Keratinocyte (primary cell): ENCODE measurements around the gene ACBD3. TPM values are rescaled to one million over a fixed set of nuclear protein-coding genes. Genes with fewer than 3 reads are reported as not detected.

Experiments used
- DNase-seq: peaks from one replicate; pipeline ENCODE4 v3.0.0-alpha.2; 2011; ENCODE audit warnings: low read depth, missing footprints, low spot score
- FAIRE-seq: peaks from 2 replicates; lab custom pipeline; 2011; peaks lifted over from hg19 to GRCh38; lab: Jason Lieb, UNC
- H2AFZ ChIP-seq: 2 replicates; pipeline ENCODE4 v1.6.0; 2012; ENCODE audit warnings: low read length, control low read depth, inconsistent platforms; ENCODE audit not compliant: control insufficient read depth
- H3K27ac ChIP-seq: 2 replicates; pipeline ENCODE4 v1.5.1; 2011; ENCODE audit warnings: low read length; ENCODE audit not compliant: control insufficient read depth, insufficient read depth
- H3K27me3 ChIP-seq: 3 replicates; pipeline ENCODE4 v1.6.0; 2011; ENCODE audit warnings: low read length; ENCODE audit not compliant: control insufficient read depth, insufficient read depth; ENCODE audit errors: extremely low read depth
- H3K36me3 ChIP-seq, 2 experiments: 2 replicates in 1 of 2; 3 replicates in 1 of 2; pipeline ENCODE4 v1.5.1; 2011; ENCODE audit warnings: low read length in 2 of 2, mild to moderate bottlenecking in 1 of 2; ENCODE audit not compliant: control insufficient read depth in 2 of 2, insufficient read depth in 2 of 2; ENCODE audit errors: extremely low read depth in 1 of 2
- H3K4me1 ChIP-seq: 3 replicates; pipeline ENCODE4 v1.5.1; 2011; ENCODE audit warnings: low read length; ENCODE audit not compliant: control insufficient read depth, insufficient read depth; ENCODE audit errors: extremely low read depth
- H3K4me2 ChIP-seq: 3 replicates; pipeline ENCODE4 v1.6.0; 2011; ENCODE audit warnings: low read depth, low read length; ENCODE audit not compliant: control insufficient read depth, insufficient read depth; ENCODE audit errors: extremely low read depth
- H3K4me3 ChIP-seq, 3 experiments: fragments of 200-600 bp in 1 of 3; sonication (generic) in 1 of 3; 2 replicates in 2 of 3; 3 replicates in 1 of 3; pipeline ENCODE4 v1.5.1; 2011 to 2016; ENCODE audit warnings: low read length in 3 of 3, mild to moderate bottlenecking in 3 of 3, control low read depth in 2 of 3, inconsistent platforms in 1 of 3, low read depth in 1 of 3, mixed read lengths in 1 of 3, mixed run types in 1 of 3, moderate library complexity in 1 of 3; ENCODE audit not compliant: control insufficient read depth in 2 of 3, insufficient read depth in 2 of 3; ENCODE audit errors: extremely low read depth in 1 of 3
- H3K79me2 ChIP-seq: 2 replicates; pipeline ENCODE4 v1.6.0; 2012; ENCODE audit warnings: low read length; ENCODE audit not compliant: control insufficient read depth, insufficient read depth
- H3K9ac ChIP-seq: 3 replicates; pipeline ENCODE4 v1.6.0; 2011; ENCODE audit warnings: low read length; ENCODE audit not compliant: control insufficient read depth, insufficient read depth; ENCODE audit errors: extremely low read depth
- H3K9me1 ChIP-seq: 3 replicates; pipeline ENCODE4 v1.6.0; 2011; ENCODE audit warnings: low read length; ENCODE audit not compliant: control insufficient read depth, insufficient read depth; ENCODE audit errors: extremely low read depth
- H3K9me3 ChIP-seq: 2 replicates; pipeline ENCODE4 v1.5.1; 2012; ENCODE audit warnings: low read depth, low read length; ENCODE audit not compliant: control insufficient read depth
- H4K20me1 ChIP-seq: 3 replicates; pipeline ENCODE4 v1.6.0; 2011; ENCODE audit warnings: low read length; ENCODE audit not compliant: control insufficient read depth, insufficient read depth; ENCODE audit errors: extremely low read depth
- EZH2 ChIP-seq: IDR thresholded peaks from one replicate; pipeline ENCODE4 v1.6.1; 2012; ENCODE audit warnings: inconsistent platforms, mild to moderate bottlenecking, low read length, moderate library complexity
- dilution Hi-C: fragments of 300-500 bp; cut with MboI; formaldehyde crosslinking; loops from one replicate; pipeline ENCODE4 v1.7.0; 2020; ENCODE audit warnings: low sequenced_read_pairs; ENCODE audit not compliant: extremely low pct_ligation_motif_present
- polyA plus RNA-seq, 5 experiments: library from polyadenylated mRNA; depleted of rRNA in 3 of 5; stranded (reverse) in 3 of 5; stranded (forward) in 1 of 5; unstranded in 1 of 5; fragments of >200 nt; gene quantifications; 1 replicate in 1 of 5; 2 replicates in 3 of 5; 3 replicates in 1 of 5; pipeline versions ENCODE4 v1.2.1 to v1.2.3, GENCODE V29; 2011 to 2012; ENCODE audit warnings: missing spikeins in 2 of 5, low read depth in 1 of 5, low replicate concordance in 1 of 5
- TF ChIP-seq, protein P1 (sequence below), 3 experiments: IDR thresholded peaks in 1 of 3; conservative IDR thresholded peaks in 1 of 3; optimal IDR thresholded peaks in 1 of 3; 2 replicates in 2 of 3; 3 replicates in 1 of 3; pipeline versions ENCODE3 to v1.5.1; 2011; ENCODE audit warnings: low read length in 3 of 3, mild to moderate bottlenecking in 3 of 3, moderate library complexity in 2 of 3, control low read depth in 1 of 3, inconsistent platforms in 1 of 3; ENCODE audit not compliant: insufficient read depth in 2 of 3; ENCODE audit errors: extremely low read depth in 1 of 3

The ACBD3 gene
- polyA plus RNA-seq, 1 donor (not counting 4 experiments of a cell fraction or from before 2014, with no cell fraction given): 43.1 TPM

DNA sequence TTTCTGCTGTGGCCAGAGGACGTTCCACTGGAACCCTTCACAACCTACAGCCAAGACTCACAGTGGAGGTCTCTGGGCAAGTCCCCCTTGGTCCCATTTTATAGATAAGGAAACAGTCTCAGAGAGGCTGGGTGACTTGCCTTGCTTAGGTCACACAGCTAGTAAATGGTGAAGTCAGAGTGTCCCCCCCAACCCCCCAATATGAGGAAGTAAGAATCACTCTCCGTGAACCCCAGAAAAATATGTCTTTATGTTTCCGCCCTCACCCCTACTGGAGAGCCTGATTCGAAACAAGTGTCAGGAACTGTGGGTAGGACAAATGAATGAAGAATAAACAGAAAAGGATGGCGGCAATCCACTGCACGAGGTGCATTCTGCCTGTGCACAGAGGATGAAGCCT, 67.4 kb downstream of the ACBD3 start:
- DNase-seq (no peak), FAIRE-seq (no peak)
- peaks cover 19% of the 10 kb centered on the region for H3K4me1 ChIP-seq
- H3K27ac ChIP-seq: no peak overlapping the region
- H3K4me2 ChIP-seq: no peak overlapping the region
- dilution Hi-C loops: no loop called here
- H2AFZ ChIP-seq: no peak overlapping the region
- TF ChIP-seq EZH2: no peak
- TF ChIP-seq, protein P1, sequence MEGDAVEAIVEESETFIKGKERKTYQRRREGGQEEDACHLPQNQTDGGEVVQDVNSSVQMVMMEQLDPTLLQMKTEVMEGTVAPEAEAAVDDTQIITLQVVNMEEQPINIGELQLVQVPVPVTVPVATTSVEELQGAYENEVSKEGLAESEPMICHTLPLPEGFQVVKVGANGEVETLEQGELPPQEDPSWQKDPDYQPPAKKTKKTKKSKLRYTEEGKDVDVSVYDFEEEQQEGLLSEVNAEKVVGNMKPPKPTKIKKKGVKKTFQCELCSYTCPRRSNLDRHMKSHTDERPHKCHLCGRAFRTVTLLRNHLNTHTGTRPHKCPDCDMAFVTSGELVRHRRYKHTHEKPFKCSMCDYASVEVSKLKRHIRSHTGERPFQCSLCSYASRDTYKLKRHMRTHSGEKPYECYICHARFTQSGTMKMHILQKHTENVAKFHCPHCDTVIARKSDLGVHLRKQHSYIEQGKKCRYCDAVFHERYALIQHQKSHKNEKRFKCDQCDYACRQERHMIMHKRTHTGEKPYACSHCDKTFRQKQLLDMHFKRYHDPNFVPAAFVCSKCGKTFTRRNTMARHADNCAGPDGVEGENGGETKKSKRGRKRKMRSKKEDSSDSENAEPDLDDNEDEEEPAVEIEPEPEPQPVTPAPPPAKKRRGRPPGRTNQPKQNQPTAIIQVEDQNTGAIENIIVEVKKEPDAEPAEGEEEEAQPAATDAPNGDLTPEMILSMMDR (optimal IDR thresholded peaks at IDR 0.05 in 1 of 3, IDR thresholded peaks at IDR 0.05 in 1 of 3, conservative IDR thresholded peaks at IDR 0.05 in 1 of 3; ENCODE audit: extremely low read depth in 1 of 3, insufficient read depth in 2 of 3, low read length in 3 of 3): no peak
- no peak overlapping the region for H3K4me3 ChIP-seq
- no peaks in the 10 kb centered on the region for H4K20me1 ChIP-seq
- no peak overlapping the region for H3K9ac ChIP-seq
- no peaks in the 10 kb centered on the region for H3K36me3 ChIP-seq
- H3K79me2 ChIP-seq: no peaks in the 10 kb centered on the region
- no peaks in the 10 kb centered on the region for H3K9me1 ChIP-seq
- H3K27me3 ChIP-seq: no peaks in the 10 kb centered on the region
- no peaks in the 10 kb centered on the region for H3K9me3 ChIP-seq

DNA sequence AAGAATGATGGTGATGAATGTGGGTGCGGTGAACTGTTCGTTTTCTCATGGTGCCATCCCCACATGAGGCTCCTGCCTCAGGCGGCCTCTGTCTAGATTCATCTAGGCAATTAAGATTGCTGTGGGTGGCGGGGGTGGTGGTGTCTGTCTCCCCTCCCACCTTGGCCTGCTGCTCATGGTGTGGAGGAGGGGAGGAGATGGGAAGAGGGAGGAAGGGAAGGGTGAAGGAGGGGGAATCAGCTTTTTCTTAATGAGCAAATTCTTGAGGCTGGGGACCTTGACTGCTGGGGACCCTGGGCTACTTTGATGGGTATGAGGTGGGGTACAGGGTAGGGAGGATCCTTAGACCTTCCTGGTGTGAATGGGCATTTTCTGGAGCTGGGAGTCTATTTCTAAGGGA, 68.2 kb downstream of the ACBD3 start:
- FAIRE-seq: no peak
- H3K4me2 ChIP-seq: no peak overlapping the region
- H3K27me3 ChIP-seq: no peaks in the 10 kb centered on the region
- no peaks in the 10 kb centered on the region for H4K20me1 ChIP-seq
- H3K4me3 ChIP-seq: no peak overlapping the region
- H3K4me1 ChIP-seq: peaks cover 11% of the 10 kb centered on the region
- dilution Hi-C loops: no loop called here
- DNase-seq: no peak
- no peak overlapping the region for H2AFZ ChIP-seq
- no peaks in the 10 kb centered on the region for H3K36me3 ChIP-seq
- no peaks in the 10 kb centered on the region for H3K9me1 ChIP-seq
- H3K79me2 ChIP-seq: no peaks in the 10 kb centered on the region
- H3K27ac ChIP-seq: no peak overlapping the region
- TF ChIP-seq EZH2: no peak
- TF ChIP-seq, protein P1 (optimal IDR thresholded peaks at IDR 0.05 in 1 of 3, IDR thresholded peaks at IDR 0.05 in 1 of 3, conservative IDR thresholded peaks at IDR 0.05 in 1 of 3; ENCODE audit: extremely low read depth in 1 of 3, insufficient read depth in 2 of 3, low read length in 3 of 3): no peak
- H3K9ac ChIP-seq: no peak overlapping the region
- H3K9me3 ChIP-seq: no peaks in the 10 kb centered on the region
